Keratinocyte (primary cell): Measurements from ENCODE around the gene SDK1. TPM values are rescaled to one million over a fixed set of nuclear protein-coding genes. Genes with fewer than 3 reads are reported as not detected.

Experiments
- DNase-seq: peaks from one replicate; pipeline ENCODE4 v3.0.0-alpha.2; 2011; ENCODE audit warnings: low read depth, missing footprints, low spot score
- FAIRE-seq: peaks from 2 replicates; lab custom pipeline; 2011; peaks lifted over from hg19 to GRCh38; lab: Jason Lieb, UNC
- H2AFZ ChIP-seq: 2 replicates; pipeline ENCODE4 v1.6.0; 2012; ENCODE audit warnings: low read length, control low read depth, inconsistent platforms; ENCODE audit not compliant: control insufficient read depth
- H3K27ac ChIP-seq: 2 replicates; pipeline ENCODE4 v1.5.1; 2011; ENCODE audit warnings: low read length; ENCODE audit not compliant: control insufficient read depth, insufficient read depth
- H3K27me3 ChIP-seq: 3 replicates; pipeline ENCODE4 v1.6.0; 2011; ENCODE audit warnings: low read length; ENCODE audit not compliant: control insufficient read depth, insufficient read depth; ENCODE audit errors: extremely low read depth
- H3K36me3 ChIP-seq, 2 experiments: 2 replicates in 1 of 2; 3 replicates in 1 of 2; pipeline ENCODE4 v1.5.1; 2011; ENCODE audit warnings: low read length in 2 of 2, mild to moderate bottlenecking in 1 of 2; ENCODE audit not compliant: control insufficient read depth in 2 of 2, insufficient read depth in 2 of 2; ENCODE audit errors: extremely low read depth in 1 of 2
- H3K4me1 ChIP-seq: 3 replicates; pipeline ENCODE4 v1.5.1; 2011; ENCODE audit warnings: low read length; ENCODE audit not compliant: control insufficient read depth, insufficient read depth; ENCODE audit errors: extremely low read depth
- H3K4me2 ChIP-seq: 3 replicates; pipeline ENCODE4 v1.6.0; 2011; ENCODE audit warnings: low read depth, low read length; ENCODE audit not compliant: control insufficient read depth, insufficient read depth; ENCODE audit errors: extremely low read depth
- H3K4me3 ChIP-seq, 3 experiments: fragments of 200-600 bp in 1 of 3; sonication (generic) in 1 of 3; 2 replicates in 2 of 3; 3 replicates in 1 of 3; pipeline ENCODE4 v1.5.1; 2011 to 2016; ENCODE audit warnings: low read length in 3 of 3, mild to moderate bottlenecking in 3 of 3, control low read depth in 2 of 3, inconsistent platforms in 1 of 3, low read depth in 1 of 3, mixed read lengths in 1 of 3, mixed run types in 1 of 3, moderate library complexity in 1 of 3; ENCODE audit not compliant: control insufficient read depth in 2 of 3, insufficient read depth in 2 of 3; ENCODE audit errors: extremely low read depth in 1 of 3
- H3K79me2 ChIP-seq: 2 replicates; pipeline ENCODE4 v1.6.0; 2012; ENCODE audit warnings: low read length; ENCODE audit not compliant: control insufficient read depth, insufficient read depth
- H3K9ac ChIP-seq: 3 replicates; pipeline ENCODE4 v1.6.0; 2011; ENCODE audit warnings: low read length; ENCODE audit not compliant: control insufficient read depth, insufficient read depth; ENCODE audit errors: extremely low read depth
- H3K9me1 ChIP-seq: 3 replicates; pipeline ENCODE4 v1.6.0; 2011; ENCODE audit warnings: low read length; ENCODE audit not compliant: control insufficient read depth, insufficient read depth; ENCODE audit errors: extremely low read depth
- H3K9me3 ChIP-seq: 2 replicates; pipeline ENCODE4 v1.5.1; 2012; ENCODE audit warnings: low read depth, low read length; ENCODE audit not compliant: control insufficient read depth
- H4K20me1 ChIP-seq: 3 replicates; pipeline ENCODE4 v1.6.0; 2011; ENCODE audit warnings: low read length; ENCODE audit not compliant: control insufficient read depth, insufficient read depth; ENCODE audit errors: extremely low read depth
- EZH2 ChIP-seq: IDR thresholded peaks from one replicate; pipeline ENCODE4 v1.6.1; 2012; ENCODE audit warnings: inconsistent platforms, mild to moderate bottlenecking, low read length, moderate library complexity
- dilution Hi-C: fragments of 300-500 bp; cut with MboI; formaldehyde crosslinking; loops from one replicate; pipeline ENCODE4 v1.7.0; 2020; ENCODE audit warnings: low sequenced_read_pairs; ENCODE audit not compliant: extremely low pct_ligation_motif_present
- polyA plus RNA-seq, 5 experiments: library from polyadenylated mRNA; depleted of rRNA in 3 of 5; stranded (reverse) in 3 of 5; stranded (forward) in 1 of 5; unstranded in 1 of 5; fragments of >200 nt; gene quantifications; 1 replicate in 1 of 5; 2 replicates in 3 of 5; 3 replicates in 1 of 5; pipeline versions ENCODE4 v1.2.1 to v1.2.3, GENCODE V29; 2011 to 2012; ENCODE audit warnings: missing spikeins in 2 of 5, low read depth in 1 of 5, low replicate concordance in 1 of 5
- TF ChIP-seq, protein P1 (sequence below), 3 experiments: IDR thresholded peaks in 1 of 3; conservative IDR thresholded peaks in 1 of 3; optimal IDR thresholded peaks in 1 of 3; 2 replicates in 2 of 3; 3 replicates in 1 of 3; pipeline versions ENCODE3 to v1.5.1; 2011; ENCODE audit warnings: low read length in 3 of 3, mild to moderate bottlenecking in 3 of 3, moderate library complexity in 2 of 3, control low read depth in 1 of 3, inconsistent platforms in 1 of 3; ENCODE audit not compliant: insufficient read depth in 2 of 3; ENCODE audit errors: extremely low read depth in 1 of 3

Gene SDK1
- polyA plus RNA-seq, 1 donor (not counting 4 experiments of a cell fraction or from before 2014, with no cell fraction given): 0.66 TPM

DNA sequence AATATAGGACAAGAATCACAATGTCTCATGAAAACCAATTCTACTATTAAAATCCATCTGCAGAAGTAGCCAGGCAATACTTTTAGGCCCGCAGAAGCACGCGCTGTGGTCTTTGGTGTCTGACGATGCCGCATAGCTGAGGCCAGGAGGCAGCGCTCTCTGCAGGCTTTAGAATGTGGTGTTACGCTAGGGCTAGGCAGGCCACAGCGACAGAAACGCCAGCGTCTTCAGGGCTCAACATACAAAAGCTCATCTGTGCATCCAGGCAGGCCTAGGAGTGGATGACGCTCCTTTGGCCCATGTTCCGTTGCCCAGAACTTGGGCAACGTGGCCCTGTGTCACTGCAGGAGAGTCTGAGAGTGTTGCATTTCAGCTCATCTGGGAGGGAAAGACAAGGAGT, 779.9 kb downstream of the SDK1 start:
- Histone ChIP-seq H2AFZ (no peak overlapping the region), H3K4me1 (no peaks in the 10 kb centered on the region), H3K9me3 (no peaks in the 10 kb centered on the region), H3K27me3 (no peaks in the 10 kb centered on the region), H3K4me2 (no peak overlapping the region), H3K36me3 (peaks cover 0 to 3% of the 10 kb centered on the region in 2 experiments), H4K20me1 (no peaks in the 10 kb centered on the region), H3K4me3 (no peak overlapping the region), H3K79me2 (no peaks in the 10 kb centered on the region), H3K9me1 (no peaks in the 10 kb centered on the region), H3K9ac (no peak overlapping the region), H3K27ac (no peak overlapping the region)
- FAIRE-seq (no peak), DNase-seq (no peak)
- dilution Hi-C loops: no loop called here
- TF ChIP-seq, protein P1, sequence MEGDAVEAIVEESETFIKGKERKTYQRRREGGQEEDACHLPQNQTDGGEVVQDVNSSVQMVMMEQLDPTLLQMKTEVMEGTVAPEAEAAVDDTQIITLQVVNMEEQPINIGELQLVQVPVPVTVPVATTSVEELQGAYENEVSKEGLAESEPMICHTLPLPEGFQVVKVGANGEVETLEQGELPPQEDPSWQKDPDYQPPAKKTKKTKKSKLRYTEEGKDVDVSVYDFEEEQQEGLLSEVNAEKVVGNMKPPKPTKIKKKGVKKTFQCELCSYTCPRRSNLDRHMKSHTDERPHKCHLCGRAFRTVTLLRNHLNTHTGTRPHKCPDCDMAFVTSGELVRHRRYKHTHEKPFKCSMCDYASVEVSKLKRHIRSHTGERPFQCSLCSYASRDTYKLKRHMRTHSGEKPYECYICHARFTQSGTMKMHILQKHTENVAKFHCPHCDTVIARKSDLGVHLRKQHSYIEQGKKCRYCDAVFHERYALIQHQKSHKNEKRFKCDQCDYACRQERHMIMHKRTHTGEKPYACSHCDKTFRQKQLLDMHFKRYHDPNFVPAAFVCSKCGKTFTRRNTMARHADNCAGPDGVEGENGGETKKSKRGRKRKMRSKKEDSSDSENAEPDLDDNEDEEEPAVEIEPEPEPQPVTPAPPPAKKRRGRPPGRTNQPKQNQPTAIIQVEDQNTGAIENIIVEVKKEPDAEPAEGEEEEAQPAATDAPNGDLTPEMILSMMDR (optimal IDR thresholded peaks at IDR 0.05 in 1 of 3, IDR thresholded peaks at IDR 0.05 in 1 of 3, conservative IDR thresholded peaks at IDR 0.05 in 1 of 3; ENCODE audit: extremely low read depth in 1 of 3, insufficient read depth in 2 of 3, low read length in 3 of 3): no peak

DNA sequence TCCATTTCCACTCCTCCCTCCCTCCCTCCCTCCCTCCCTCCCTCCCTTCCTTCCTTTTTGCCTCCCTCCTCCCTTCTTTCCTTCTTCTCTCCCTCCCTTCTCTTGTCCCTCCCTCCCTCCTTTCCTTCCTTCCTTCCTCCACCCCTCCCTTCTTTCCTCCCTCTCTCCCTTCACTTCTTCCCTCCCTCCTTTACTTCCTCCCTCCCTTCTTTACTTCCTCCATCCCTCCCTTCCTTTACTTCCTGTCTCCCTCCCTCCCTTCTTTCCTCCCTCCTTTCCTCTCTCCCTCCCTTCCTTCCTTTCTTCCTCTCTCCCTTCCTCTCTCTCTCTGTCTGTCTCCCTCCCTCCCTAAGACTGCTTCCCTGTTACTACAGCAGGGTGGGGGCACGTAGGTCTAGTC, 782.5 kb downstream of the SDK1 start:
- Histone ChIP-seq H3K9me3 (no peaks in the 10 kb centered on the region), H3K4me2 (no peak overlapping the region), H3K27ac (no peak overlapping the region), H3K4me3 (no peak overlapping the region), H3K79me2 (no peaks in the 10 kb centered on the region), H2AFZ (no peak overlapping the region), H3K27me3 (no peaks in the 10 kb centered on the region), H3K4me1 (no peaks in the 10 kb centered on the region), H3K9me1 (no peaks in the 10 kb centered on the region), H3K9ac (no peak overlapping the region), H3K36me3 (no peaks in the 10 kb centered on the region), H4K20me1 (no peaks in the 10 kb centered on the region)
- dilution Hi-C loops: no loop called here
- TF ChIP-seq, protein P1 (optimal IDR thresholded peaks at IDR 0.05 in 1 of 3, IDR thresholded peaks at IDR 0.05 in 1 of 3, conservative IDR thresholded peaks at IDR 0.05 in 1 of 3; ENCODE audit: extremely low read depth in 1 of 3, insufficient read depth in 2 of 3, low read length in 3 of 3): no peak
- TF ChIP-seq EZH2: no peak
- DNase-seq: no peak
- no peak for FAIRE-seq
